ENCODE measurements around the gene IFT43. TPM values are rescaled to one million over a fixed set of nuclear protein-coding genes. Genes with fewer than 3 reads are reported as not detected.
A peak's percentile ranks its signal among the peaks of the same experiment; 100 is the strongest.

IFT43 gene
- total RNA-seq, 2 donors from 2014 or later, result 46.3 to 49.6 TPM

DNA sequence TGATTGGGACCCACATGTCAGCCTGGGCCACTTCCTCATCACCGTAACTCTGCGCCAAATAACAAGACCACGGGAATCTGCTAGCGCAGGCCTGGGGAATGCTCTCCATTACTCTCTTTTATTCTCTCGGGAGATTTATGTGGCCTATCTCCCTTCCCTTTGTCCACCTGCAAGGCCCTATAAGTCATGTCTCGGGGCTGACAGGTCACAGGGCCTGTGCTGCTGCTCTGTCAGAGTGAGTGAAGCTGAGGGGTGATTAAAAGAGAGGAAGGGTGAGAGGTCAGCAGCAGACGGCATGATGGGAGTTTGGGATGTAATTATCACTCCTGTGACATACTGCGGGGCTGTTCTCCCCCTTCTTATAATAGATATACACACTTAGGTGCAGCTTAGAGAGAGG is 139.9 kb downstream of the IFT43 start:
- Mint-ChIP-seq H3K27ac (no peak overlapping the region), H3K4me3 (no peak overlapping the region), H3K27me3 (ENCODE audit: insufficient read depth) (peaks cover 7% of the 10 kb centered on the region), H3K9me3 (no peaks in the 10 kb centered on the region), H3K36me3 (ENCODE audit: low read depth) (no peaks in the 10 kb centered on the region), H3K4me1 (peaks cover 27% of the 10 kb centered on the region)
- 92 to 94% methylated on average over 5 to 7 of the region's 8 CpGs for WGBS, 2 experiments (ENCODE audit: insufficient coverage in 1 of 2, insufficient read length in 1 of 2)
- H3K4me3 ChIP-seq (ENCODE audit: low read length), result no peak overlapping the region
- H3K9me3 ChIP-seq (ENCODE audit: control insufficient read depth, low read length), result no peaks in the 10 kb centered on the region
- DNase-seq, result peak; percentile 2
- H3K9ac ChIP-seq (ENCODE audit: extremely low read depth, low read length, poor library complexity, severe bottlenecking), result no peak overlapping the region
- no peaks in the 10 kb centered on the region for H3K36me3 ChIP-seq (ENCODE audit: control insufficient read depth, insufficient read depth, low read length)
- H3K4me1 ChIP-seq (ENCODE audit: control insufficient read depth, insufficient read depth, low read length), result peaks cover 6% of the 10 kb centered on the region
- H3K27me3 ChIP-seq (ENCODE audit: control insufficient read depth, insufficient read depth, low read length, poor library complexity, severe bottlenecking), result peaks cover 6% of the 10 kb centered on the region
- H3K27ac ChIP-seq (ENCODE audit: low read depth, low read length), result no peak overlapping the region
- no peak for TF ChIP-seq CTCF (conservative IDR thresholded peaks at IDR 0.05)

- 95 to 100% methylated on average over 5 of the region's 5 CpGs for WGBS, 2 experiments (ENCODE audit: insufficient coverage in 1 of 2, insufficient read length in 1 of 2)
- Histone ChIP-seq H3K9ac (ENCODE audit: extremely low read depth, low read length, poor library complexity, severe bottlenecking) (no peak overlapping the region), H3K4me3 (ENCODE audit: low read length) (no peak overlapping the region), H3K36me3 (ENCODE audit: control insufficient read depth, insufficient read depth, low read length) (no peaks in the 10 kb centered on the region), H3K9me3 (ENCODE audit: control insufficient read depth, low read length) (no peaks in the 10 kb centered on the region), H3K27me3 (ENCODE audit: control insufficient read depth, insufficient read depth, low read length, poor library complexity, severe bottlenecking) (peaks cover 10% of the 10 kb centered on the region), H3K4me1 (ENCODE audit: control insufficient read depth, insufficient read depth, low read length) (peaks cover 6% of the 10 kb centered on the region), H3K27ac (ENCODE audit: low read depth, low read length) (no peak overlapping the region)
- Mint-ChIP-seq H3K9me3 (no peaks in the 10 kb centered on the region), H3K4me1 (peaks cover 33% of the 10 kb centered on the region), H3K27me3 (ENCODE audit: insufficient read depth) (peaks cover 13% of the 10 kb centered on the region), H3K4me3 (no peak overlapping the region), H3K27ac (no peak overlapping the region), H3K36me3 (ENCODE audit: low read depth) (no peaks in the 10 kb centered on the region)
- TF ChIP-seq CTCF (conservative IDR thresholded peaks at IDR 0.05), result no peak
- DNase-seq, result peak; percentile 17
These were observed 140.5 kb downstream of the IFT43 start for GRCh38 chr14:76126076-76126475.

- no peak for TF ChIP-seq CTCF (conservative IDR thresholded peaks at IDR 0.05)
- Histone ChIP-seq H3K9me3 (ENCODE audit: control insufficient read depth, low read length) (no peaks in the 10 kb centered on the region), H3K4me1 (ENCODE audit: control insufficient read depth, insufficient read depth, low read length) (no peaks in the 10 kb centered on the region), H3K9ac (ENCODE audit: extremely low read depth, low read length, poor library complexity, severe bottlenecking) (no peak overlapping the region), H3K27me3 (ENCODE audit: control insufficient read depth, insufficient read depth, low read length, poor library complexity, severe bottlenecking) (peaks cover 40% of the 10 kb centered on the region), H3K36me3 (ENCODE audit: control insufficient read depth, insufficient read depth, low read length) (no peaks in the 10 kb centered on the region), H3K4me3 (ENCODE audit: low read length) (no peak overlapping the region), H3K27ac (ENCODE audit: low read depth, low read length) (no peak overlapping the region)
- H3K27me3 Mint-ChIP-seq (ENCODE audit: insufficient read depth), result peaks cover 46% of the 10 kb centered on the region
- H3K4me3 Mint-ChIP-seq, result no peak overlapping the region
- peaks cover 30% of the 10 kb centered on the region for H3K4me1 Mint-ChIP-seq
- H3K27ac Mint-ChIP-seq, result no peak overlapping the region
- no peaks in the 10 kb centered on the region for H3K36me3 Mint-ChIP-seq (ENCODE audit: low read depth)
- DNase-seq, result peak; percentile 48
- H3K9me3 Mint-ChIP-seq, result no peaks in the 10 kb centered on the region
- WGBS, 2 experiments (ENCODE audit: insufficient coverage in 1 of 2, insufficient read length in 1 of 2), result 80% methylated on average over 2 of the region's 3 CpGs; no CpG with 5 or more reads in 1 of the 2 experiments
These were observed 144.5 kb downstream of the IFT43 start for GRCh38 chr14:76129851-76130576.
